SU-DHL-6 (cell line): ENCODE results near the gene RASGRF2.

Experiments
- H2AFZ ChIP-seq: fragments of 200-600 bp; sonication (generic); 2 replicates; pipeline ENCODE4 v1.6.1; 2014; ENCODE audit warnings: low read depth, mild to moderate bottlenecking, moderate library complexity, mixed read lengths, antibody characterized with exemption, low read length; ENCODE audit not compliant: severe bottlenecking
- H3F3A ChIP-seq: fragments of 200-600 bp; shearing (Covaris generic); 2 replicates; pipeline ENCODE4 v1.6.0; 2016; ENCODE audit warnings: antibody characterized with exemption, mild to moderate bottlenecking; ENCODE audit not compliant: insufficient read depth
- H3K27ac ChIP-seq: fragments of 200-600 bp; sonication (generic); 2 replicates; pipeline ENCODE4 v1.5.1; 2016; ENCODE audit warnings: low read depth, mild to moderate bottlenecking, low read length, moderate library complexity, mixed read lengths
- H3K27me3 ChIP-seq: fragments of 200-600 bp; sonication (generic), shearing (Covaris generic); 2 replicates; pipeline ENCODE4 v1.6.0; 2014; ENCODE audit warnings: mild to moderate bottlenecking, low read length
- H3K36me3 ChIP-seq: fragments of 200-600 bp; sonication (generic); 2 replicates; pipeline ENCODE4 v1.6.1; 2014; ENCODE audit warnings: mild to moderate bottlenecking, low read length, mixed read lengths
- H3K4me2 ChIP-seq: fragments of 300-600, 200-600 bp; shearing (Covaris generic), sonication (generic); 2 replicates; pipeline ENCODE4 v1.6.0; 2014; ENCODE audit warnings: low read length, low read depth, mild to moderate bottlenecking; ENCODE audit not compliant: poor library complexity, severe bottlenecking
- H3K4me3 ChIP-seq: fragments of 200-600 bp; sonication (generic); 2 replicates; pipeline ENCODE4 v1.5.1; 2014; ENCODE audit warnings: antibody characterized with exemption, low read length, mild to moderate bottlenecking, mixed read lengths; ENCODE audit not compliant: insufficient read depth, poor library complexity, severe bottlenecking
- H3K79me2 ChIP-seq: fragments of 200-600 bp; sonication (generic); 2 replicates; pipeline ENCODE4 v1.6.1; 2014; ENCODE audit warnings: mild to moderate bottlenecking, low read length, moderate library complexity; ENCODE audit not compliant: insufficient read depth
- H3K9ac ChIP-seq: fragments of 200-600 bp; sonication (generic); 2 replicates; pipeline ENCODE4 v1.7.0; 2014; ENCODE audit warnings: mild to moderate bottlenecking, low read length
- H3K9me2 ChIP-seq: fragments of 200-600 bp; sonication (generic); replicated peaks from 2 replicates; pipeline ENCODE4 v1.6.1; 2014; ENCODE audit warnings: low read length; ENCODE audit not compliant: insufficient read depth
- H3K9me3 ChIP-seq: fragments of 200-600 bp; sonication (generic); 2 replicates; pipeline ENCODE4 v1.6.1; 2014; ENCODE audit warnings: low read length, mixed read lengths; ENCODE audit not compliant: insufficient read depth
- H4K20me1 ChIP-seq: fragments of 200-600 bp; sonication (generic); 2 replicates; pipeline ENCODE4 v1.6.1; 2014; ENCODE audit warnings: low read depth, mild to moderate bottlenecking, antibody characterized with exemption, low read length, moderate library complexity, mixed read lengths
- EZH2phosphoT487 ChIP-seq: fragments of 200-600 bp; sonication (generic), shearing (Covaris generic); conservative IDR thresholded peaks from 2 replicates; pipeline ENCODE4 v1.6.1; 2018; ENCODE audit warnings: mild to moderate bottlenecking, antibody characterized with exemption, low read length, moderate library complexity, mixed read lengths
- TF ChIP-seq, protein P1 (sequence below): fragments of 200-600 bp; sonication (generic); IDR thresholded peaks from one replicate; pipeline ENCODE4 v1.5.1; 2017; ENCODE audit warnings: antibody characterized with exemption, mild to moderate bottlenecking, low read length, moderate library complexity; ENCODE audit not compliant: insufficient read depth, poor library complexity, severe bottlenecking

The RASGRF2 gene

DNA sequence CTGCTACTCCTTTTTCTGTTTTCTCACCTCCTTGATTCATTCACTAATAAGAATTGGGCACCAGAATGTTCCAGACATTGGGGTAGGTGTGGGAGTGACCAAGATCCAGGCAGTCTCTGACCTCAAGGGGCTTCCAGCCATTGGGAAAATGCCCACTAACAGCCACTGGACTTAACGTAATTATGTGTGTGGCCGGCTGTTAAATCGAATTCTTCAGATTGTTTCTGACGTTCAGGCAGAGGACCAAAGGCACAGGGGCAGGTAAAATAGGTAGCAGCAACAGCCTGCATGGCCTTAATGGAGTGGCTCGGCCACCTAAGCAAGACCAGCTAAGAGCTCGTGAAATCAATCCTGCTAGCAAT lies 224.6 kb downstream of the RASGRF2 start:
- Histone ChIP-seq H4K20me1 (no peaks in the 10 kb centered on the region), H3K4me3 (no peak overlapping the region), H3K79me2 (no peaks in the 10 kb centered on the region), H3K9me2 (no peaks in the 10 kb centered on the region), H3K27me3 (no peaks in the 10 kb centered on the region), H3F3A (no peaks in the 10 kb centered on the region), H3K9me3 (no peaks in the 10 kb centered on the region), H3K36me3 (no peaks in the 10 kb centered on the region), H3K4me2 (no peak overlapping the region), H3K27ac (no peak overlapping the region), H3K9ac (no peak overlapping the region), H2AFZ (no peak overlapping the region)
- TF ChIP-seq EZH2phosphoT487, result no peak
- TF ChIP-seq, protein P1, sequence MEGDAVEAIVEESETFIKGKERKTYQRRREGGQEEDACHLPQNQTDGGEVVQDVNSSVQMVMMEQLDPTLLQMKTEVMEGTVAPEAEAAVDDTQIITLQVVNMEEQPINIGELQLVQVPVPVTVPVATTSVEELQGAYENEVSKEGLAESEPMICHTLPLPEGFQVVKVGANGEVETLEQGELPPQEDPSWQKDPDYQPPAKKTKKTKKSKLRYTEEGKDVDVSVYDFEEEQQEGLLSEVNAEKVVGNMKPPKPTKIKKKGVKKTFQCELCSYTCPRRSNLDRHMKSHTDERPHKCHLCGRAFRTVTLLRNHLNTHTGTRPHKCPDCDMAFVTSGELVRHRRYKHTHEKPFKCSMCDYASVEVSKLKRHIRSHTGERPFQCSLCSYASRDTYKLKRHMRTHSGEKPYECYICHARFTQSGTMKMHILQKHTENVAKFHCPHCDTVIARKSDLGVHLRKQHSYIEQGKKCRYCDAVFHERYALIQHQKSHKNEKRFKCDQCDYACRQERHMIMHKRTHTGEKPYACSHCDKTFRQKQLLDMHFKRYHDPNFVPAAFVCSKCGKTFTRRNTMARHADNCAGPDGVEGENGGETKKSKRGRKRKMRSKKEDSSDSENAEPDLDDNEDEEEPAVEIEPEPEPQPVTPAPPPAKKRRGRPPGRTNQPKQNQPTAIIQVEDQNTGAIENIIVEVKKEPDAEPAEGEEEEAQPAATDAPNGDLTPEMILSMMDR, result no peak

DNA sequence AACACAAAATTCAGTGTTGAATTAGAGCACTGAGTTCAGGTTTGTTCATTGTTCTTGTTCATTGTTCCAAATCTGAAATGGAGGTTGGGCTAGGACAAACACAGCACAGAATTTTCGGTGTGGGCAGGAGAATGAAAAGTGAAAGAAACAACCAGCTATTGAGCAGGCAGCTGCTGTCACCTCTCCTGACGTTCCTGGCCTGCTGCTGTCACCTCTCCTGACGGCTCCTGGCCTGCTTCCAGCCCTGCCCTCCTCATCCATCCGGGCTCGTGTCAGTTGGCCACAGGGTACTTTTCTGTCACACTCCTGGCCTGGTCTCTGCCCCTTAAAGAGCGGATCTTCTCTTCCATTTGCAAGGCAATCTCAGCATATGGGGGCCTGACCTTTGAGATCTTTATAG lies 227.7 kb downstream of the RASGRF2 start:
- Histone ChIP-seq H3K27ac (no peak overlapping the region), H2AFZ (no peak overlapping the region), H3K4me2 (no peak overlapping the region), H3K36me3 (no peaks in the 10 kb centered on the region), H3K9me3 (no peaks in the 10 kb centered on the region), H3K9ac (no peak overlapping the region), H3K27me3 (no peaks in the 10 kb centered on the region), H3K9me2 (no peaks in the 10 kb centered on the region), H4K20me1 (no peaks in the 10 kb centered on the region), H3K79me2 (no peaks in the 10 kb centered on the region), H3F3A (no peaks in the 10 kb centered on the region), H3K4me3 (no peak overlapping the region)
- TF ChIP-seq EZH2phosphoT487, result no peak
- TF ChIP-seq, protein P1, result no peak

DNA sequence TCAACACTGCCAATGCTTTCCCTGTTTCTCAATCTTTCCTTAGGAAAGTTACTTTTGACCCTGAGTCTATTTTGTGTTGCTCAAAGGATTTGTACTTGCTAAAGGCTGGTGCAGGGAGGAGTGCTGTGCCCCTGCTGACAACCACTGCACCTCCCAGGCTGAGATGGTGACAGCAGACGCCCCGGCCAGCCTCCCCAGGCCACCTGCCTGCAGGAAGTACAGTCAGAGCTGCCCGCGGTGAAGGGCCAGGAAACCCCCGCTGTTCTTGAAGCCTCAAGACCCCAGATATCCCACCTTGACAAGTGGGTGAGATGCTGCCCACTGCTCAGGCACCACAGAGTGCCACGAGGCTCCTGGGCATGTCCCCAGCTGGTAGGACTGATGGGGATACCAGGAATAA lies 228.8 kb downstream of the RASGRF2 start:
- H3K9me2 ChIP-seq, result no peaks in the 10 kb centered on the region
- no peak for TF ChIP-seq EZH2phosphoT487
- TF ChIP-seq, protein P1, result no peak
- no peaks in the 10 kb centered on the region for H3K9me3 ChIP-seq
- H3K9ac ChIP-seq, result no peak overlapping the region
- no peak overlapping the region for H2AFZ ChIP-seq
- H3K27me3 ChIP-seq, result no peaks in the 10 kb centered on the region
- no peaks in the 10 kb centered on the region for H3F3A ChIP-seq
- no peaks in the 10 kb centered on the region for H3K79me2 ChIP-seq
- H3K27ac ChIP-seq, result no peak overlapping the region
- H3K36me3 ChIP-seq, result no peaks in the 10 kb centered on the region
- H3K4me3 ChIP-seq, result no peak overlapping the region
- H4K20me1 ChIP-seq, result no peaks in the 10 kb centered on the region
- no peak overlapping the region for H3K4me2 ChIP-seq

DNA sequence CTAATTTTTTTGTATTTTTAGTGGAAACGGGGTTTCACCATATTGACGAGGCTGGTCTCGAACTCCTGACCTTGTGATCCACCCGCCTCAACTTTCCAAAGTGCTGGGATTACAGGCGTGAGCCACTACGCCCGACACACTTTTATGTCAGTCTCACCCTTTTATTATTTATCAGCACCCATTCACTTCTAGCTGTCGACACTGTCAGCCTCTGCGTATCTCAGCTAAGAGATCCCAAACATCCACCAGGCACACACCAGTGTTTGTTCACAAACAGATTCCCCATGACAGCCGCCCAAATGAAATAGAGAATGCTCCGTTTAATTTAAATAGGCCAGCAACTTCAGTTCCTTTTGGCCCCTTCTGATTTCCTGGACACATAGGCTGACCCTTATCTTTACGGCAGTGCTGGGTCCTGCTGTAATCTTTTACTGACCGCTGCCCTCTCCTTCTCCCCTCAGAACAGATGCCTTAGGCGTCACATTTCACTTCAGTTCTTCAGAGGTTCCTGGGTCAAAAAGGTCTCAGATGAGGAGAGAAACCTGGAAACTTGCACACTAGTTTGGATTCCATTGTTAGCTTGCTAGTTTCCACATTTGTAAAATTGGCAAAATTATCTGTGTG lies 229.8 kb downstream of the RASGRF2 start:
- Histone ChIP-seq H4K20me1 (no peaks in the 10 kb centered on the region), H3K79me2 (no peaks in the 10 kb centered on the region), H3K9me3 (no peaks in the 10 kb centered on the region), H3K9me2 (no peaks in the 10 kb centered on the region), H3K27ac (no peak overlapping the region), H3F3A (no peaks in the 10 kb centered on the region), H3K27me3 (no peaks in the 10 kb centered on the region), H3K9ac (no peak overlapping the region), H3K4me2 (no peak overlapping the region), H3K4me3 (no peak overlapping the region), H2AFZ (no peak overlapping the region), H3K36me3 (no peaks in the 10 kb centered on the region)
- TF ChIP-seq EZH2phosphoT487, result no peak
- TF ChIP-seq, protein P1, result no peak
